Measurements from ENCODE around the gene PGF.

Gene PGF

GRCh38 chr14:74892745-74893144, 62.7 kb downstream of the PGF start:
- no peak for DNase-seq

- DNase-seq: no peak
These were observed 63.5 kb downstream of the PGF start for GRCh38 chr14:74891870-74892269.

Measured in cortex of kidney (tissue), 1 donor.